K562 (cell line): ENCODE results near the gene RUNX1. TPM values are rescaled to one million over a fixed set of nuclear protein-coding genes. Genes with fewer than 3 reads are reported as not detected.

Experiments used
- ATAC-seq: fragments of 200-7000 bp; cut with Tn5 transposase; 3 replicates; pipeline ENCODE4 v1.9.1; 2020; ENCODE audit warnings: moderate library complexity
- BruUV-seq: library from RNA; stranded (reverse); fragments of 400-500 nt; replicated peaks from 2 replicates; lab custom pipeline; 2021; lab: Mats Ljungman, UMichigan
- CTCF ChIA-PET: fragments of 300-600 bp; formaldehyde crosslinking; extraction: SDS; loops from one replicate; lab custom pipeline; 2021; ENCODE audit warnings: low intra/inter-chr PET ratio; lab: Yijun Ruan, JAX
- POLR2A ChIA-PET: fragments of 300-600, 350-650 bp; sonication (Branson Sonifier 250); formaldehyde crosslinking; extraction: SDS; loops from one replicate; lab custom pipeline; 2021; ENCODE audit warnings: antibody characterized with exemption, inconsistent platforms; lab: Yijun Ruan, JAX
- DNase-seq, 4 experiments: peaks; one replicate each; pipeline versions ENCODE4 v3.0.0 to v3.0.0-alpha.2; 2011 to 2018; ENCODE audit warnings: low spot score in 3 of 4, mixed read lengths in 3 of 4; ENCODE audit errors: extremely low read depth in 1 of 4
- FAIRE-seq: peaks from 2 replicates; lab custom pipeline; 2011; peaks lifted over from hg19 to GRCh38; lab: Jason Lieb, UNC
- H2AFZ ChIP-seq: 2 replicates; pipeline ENCODE4 v1.6.0; 2011; ENCODE audit warnings: low read depth, low read length, control low read depth, inconsistent platforms
- H3K27ac ChIP-seq: fragments of 200-600 bp; 3 replicates; pipeline ENCODE4 v1.8.0; 2011; ENCODE audit warnings: low read depth, mild to moderate bottlenecking, control low read depth, inconsistent platforms, low read length, moderate library complexity, mixed read lengths; ENCODE audit errors: extremely low read depth
- H3K27me3 ChIP-seq, 2 experiments: fragments of 300-600 bp in 1 of 2; 2 replicates in 1 of 2; 3 replicates in 1 of 2; pipeline versions ENCODE4 v1.6.0 to v1.8.0; 2011; ENCODE audit warnings: inconsistent platforms in 2 of 2, low read length in 2 of 2, mild to moderate bottlenecking in 1 of 2, mixed read lengths in 1 of 2, moderate library complexity in 1 of 2; ENCODE audit not compliant: control insufficient read depth in 2 of 2, insufficient read depth in 2 of 2
- H3K36me3 ChIP-seq: fragments of 300-600 bp; 3 replicates; pipeline ENCODE4 v1.8.0; 2011; ENCODE audit warnings: mild to moderate bottlenecking, low read length, inconsistent platforms; ENCODE audit not compliant: control insufficient read depth, insufficient read depth
- H3K4me1 ChIP-seq, 2 experiments: fragments of 200-600 bp in 1 of 2; replicated peaks in 1 of 2; 2 replicates in 1 of 2; 3 replicates in 1 of 2; pipeline versions ENCODE4 v1.5.1 to v1.8.0; 2011; ENCODE audit warnings: inconsistent platforms in 2 of 2, low read length in 2 of 2, mild to moderate bottlenecking in 1 of 2, mixed read lengths in 1 of 2, moderate library complexity in 1 of 2; ENCODE audit not compliant: control insufficient read depth in 2 of 2, insufficient read depth in 2 of 2
- H3K4me2 ChIP-seq: 2 replicates; pipeline ENCODE4 v1.6.1; 2011; ENCODE audit warnings: low read length, control low read depth, inconsistent platforms, mixed read lengths; ENCODE audit not compliant: insufficient read depth
- H3K4me3 ChIP-seq: fragments of 200-600 bp; sonication (generic), shearing (Covaris generic); 2 replicates; pipeline ENCODE4 v1.5.1; 2016; ENCODE audit warnings: control low read depth, inconsistent platforms
- H3K79me2 ChIP-seq: fragments of 200-600 bp; 3 replicates; pipeline ENCODE4 v1.8.0; 2011; ENCODE audit warnings: low read length, inconsistent platforms; ENCODE audit not compliant: control insufficient read depth, insufficient read depth
- H3K9ac ChIP-seq, 2 experiments: 2 replicates each; pipeline versions ENCODE4 v1.6.0 to v1.6.1; 2011; ENCODE audit warnings: low read depth in 2 of 2, low read length in 2 of 2, control low read depth in 1 of 2, inconsistent platforms in 1 of 2, mild to moderate bottlenecking in 1 of 2, mixed read lengths in 1 of 2; ENCODE audit not compliant: insufficient read depth in 1 of 2
- H3K9me1 ChIP-seq: one replicate; pipeline ENCODE4 v1.6.0; 2011; ENCODE audit warnings: inconsistent platforms, mild to moderate bottlenecking, low read length, moderate library complexity; ENCODE audit not compliant: control insufficient read depth, insufficient read depth
- H3K9me3 ChIP-seq: replicated peaks from 2 replicates; pipeline ENCODE4 v1.5.1; 2011; ENCODE audit warnings: low read depth, low read length, inconsistent platforms; ENCODE audit not compliant: control insufficient read depth, insufficient read depth
- H4K20me1 ChIP-seq: replicated peaks from 2 replicates; pipeline ENCODE4 v1.6.1; 2011; ENCODE audit warnings: low read length, inconsistent platforms, mixed read lengths; ENCODE audit not compliant: control insufficient read depth, insufficient read depth
- CEBPG ChIP-seq, 3 experiments: fragments of 200-800 bp in 1 of 3; sonication (Bioruptor generic) in 1 of 3; sonication (generic) in 1 of 3; formaldehyde crosslinking in 1 of 3; IDR thresholded peaks in 2 of 3; conservative IDR thresholded peaks in 1 of 3; 2 replicates each; pipeline versions ENCODE4 v1.6.1 to v1.8.0; 2016 to 2022; ENCODE audit warnings: missing compliant biosample characterization in 2 of 3, missing genetic modification characterization in 2 of 3, mild to moderate bottlenecking in 1 of 3, missing genetic modification reagents in 1 of 3
- EP400 ChIP-seq: fragments of 450-650 bp; IDR thresholded peaks from 2 replicates; pipeline ENCODE4 v1.6.1; 2017; ENCODE audit warnings: antibody characterized with exemption, mild to moderate bottlenecking, moderate library complexity
- MLX ChIP-seq, 2 experiments: fragments of 450-650 bp in 1 of 2; sonication (generic) in 1 of 2; formaldehyde crosslinking; conservative IDR thresholded peaks; 2 replicates each; pipeline versions ENCODE4 v1.4.0 to v1.8.1; 2020 to 2022; ENCODE audit warnings: mild to moderate bottlenecking in 1 of 2, missing genetic modification reagents in 1 of 2
- ZBTB7A ChIP-seq: IDR thresholded peaks from 2 replicates; pipeline ENCODE4 v1.6.1; 2011; ENCODE audit warnings: low read depth, mild to moderate bottlenecking, low read length, moderate library complexity, borderline replicate concordance; ENCODE audit not compliant: control insufficient read depth
- ZNF133 ChIP-seq: fragments of 250-450 bp; sonication (Bioruptor Pico); IDR thresholded peaks from 2 replicates; pipeline ENCODE4 v1.4.0; 2020; ENCODE audit warnings: mild to moderate bottlenecking
- WGBS: fragments of 100-300 bp; shearing (Covaris generic); methylation state at CpG from one replicate; pipeline ENCODE4 v1.1.6; 2016; ENCODE audit warnings: low coverage, mixed read lengths; ENCODE audit not compliant: insufficient coverage; ENCODE audit errors: missing lambda C conversion rate; 5-methylcytosine and 5-hydroxymethylcytosine counted together
- in situ Hi-C: fragments of 300-500 bp; cut with MboI; formaldehyde crosslinking; loops from 4 replicates; pipeline ENCODE4 v1.15.0; 2018; ENCODE audit warnings: inconsistent platforms, mixed read lengths
- intact Hi-C: fragments of 100-400 bp; cut with micrococcal nuclease; formaldehyde crosslinking; loops from 2 replicates; pipeline ENCODE4 v1.14.2; 2022
- polyA plus RNA-seq, 8 experiments: library from polyadenylated mRNA; depleted of rRNA in 4 of 8; stranded (reverse) in 5 of 8; unstranded in 3 of 8; fragments of >200 nt; fragmentation: Nextera tagmentation in 2 of 8; fragmentation: Illumina TruSeq in 1 of 8; extraction: Ambion mirVana in 2 of 8; extraction: Trizol in 1 of 8; gene quantifications; 2 replicates each; pipeline versions ENCODE4 v1.2.1 to v1.2.3, GENCODE V29; 2011 to 2014; ENCODE audit warnings: inconsistent platforms in 1 of 8, missing spikeins in 1 of 8
- total RNA-seq, 7 experiments: library from RNA; depleted of rRNA in 6 of 7; stranded (reverse); fragments of >200 nt in 6 of 7; fragmentation: Illumina TruSeq in 2 of 7; extraction: Trizol in 2 of 7; gene quantifications; 2 replicates each; pipeline versions ENCODE4 v1.2.1 to v1.2.3, GENCODE V29; 2011 to 2021; ENCODE audit warnings: low replicate concordance in 1 of 7

Gene RUNX1
- total and polyA plus RNA-seq, 9 of the 15 experiments (the other 6 are each of a cell fraction or from before 2014, with no cell fraction given): 2.2 to 68.6 (median 17.8) TPM

- TF ChIP-seq MLX (CRISPR knock-in tag; conservative IDR thresholded peaks at IDR 0.05) (no peak), ZNF133 (no peak), ZBTB7A (0 out of 2 replicates have a peak, but pooled peaks have one; percentile 32)
These were observed 247.5 kb downstream of the RUNX1 start (continued) for GRCh38 chr21:34801519-34802132.

- no peak for TF ChIP-seq EP400
- no peak for TF ChIP-seq CEBPG (CRISPR knock-in tag; IDR thresholded peaks at IDR 0.05)
- 0 out of 4 replicates have a peak, but pooled peaks of 1 of the 2 experiments have one; percentile 14 for TF ChIP-seq CEBPG (tag; conservative IDR thresholded peaks at IDR 0.05 in 1 of 2, IDR thresholded peaks at IDR 0.05 in 1 of 2)
- in situ Hi-C loops (no loop called here), intact Hi-C loops (no loop called here)
- Histone ChIP-seq H3K4me2 (no peak overlapping the region), H3K4me1 (no peaks in the 10 kb centered on the region), H3K79me2 (no peaks in the 10 kb centered on the region), H3K9ac (no peak overlapping the region), H3K27ac (no peak overlapping the region), H2AFZ (no peak overlapping the region), H3K27me3 (no peaks in the 10 kb centered on the region), H3K9me1 (no peaks in the 10 kb centered on the region), H4K20me1 (no peaks in the 10 kb centered on the region), H3K36me3 (peaks cover 72% of the 10 kb centered on the region), H3K9me3 (no peaks in the 10 kb centered on the region), H3K4me3 (no peak overlapping the region)
- BruUV-seq: no TSS peak
- 70% methylated on average over 7 of the region's 7 CpGs for WGBS
- FAIRE-seq (no peak), DNase-seq (no peak), ATAC-seq (no peak)
- ChIA-PET POLR2A (interaction anchor here (0.9 kb wide), 1 partner anchor 10 kb away, joined by 3 read pairs; no protein-coding TSS in a partner anchor), CTCF (interaction anchor here (0.5 to 0.7 kb wide), 2 partner anchors 122 to 1228 kb away, joined by 3 read pairs; no protein-coding TSS in a partner anchor)
These were observed 248.1 kb downstream of the RUNX1 start for GRCh38 chr21:34800797-34801518.
